GM06990 (cell line): ENCODE measurements around the gene MROH7.

ENCODE experiments used
- DNase-seq: peaks from one replicate; pipeline ENCODE4 v3.0.0-alpha.2; 2011; ENCODE audit not compliant: insufficient read length; ENCODE audit errors: extremely low read depth
- H3K27me3 ChIP-seq: replicated peaks from 2 replicates; pipeline ENCODE4 v1.6.0; 2011; ENCODE audit warnings: low read length; ENCODE audit not compliant: control insufficient read depth, insufficient read depth
- H3K36me3 ChIP-seq: 2 replicates; pipeline ENCODE4 v1.5.1; 2011; ENCODE audit warnings: low read length; ENCODE audit not compliant: control insufficient read depth, insufficient read depth
- H3K4me3 ChIP-seq: replicated peaks from 2 replicates; pipeline ENCODE4 v1.5.1; 2011; ENCODE audit warnings: low read depth, mild to moderate bottlenecking, control low read depth, low read length
- CTCF ChIP-seq: IDR thresholded peaks from 2 replicates; pipeline ENCODE4 v1.5.1; 2011; ENCODE audit warnings: low read length, control low read depth, mild to moderate bottlenecking, inconsistent platforms; ENCODE audit not compliant: insufficient read depth, poor library complexity, severe bottlenecking

The MROH7 gene

GRCh38 chr1:54603241-54603640 is 38.3 kb upstream of the MROH7 start:
- no peak for DNase-seq
- Histone ChIP-seq H3K36me3 (no peaks in the 10 kb centered on the region), H3K27me3 (no peaks in the 10 kb centered on the region; the same call in 1 of the 2 replicates), H3K4me3 (no peak overlapping the region)
- TF ChIP-seq CTCF = no peak

- DNase-seq = no peak
- Histone ChIP-seq H3K4me3 (no peak overlapping the region), H3K27me3 (no peaks in the 10 kb centered on the region; the same call in 1 of the 2 replicates), H3K36me3 (no peaks in the 10 kb centered on the region)
- TF ChIP-seq CTCF = no peak
Measured at GRCh38 chr1:54604051-54604450, 37.5 kb upstream of the MROH7 start.

GRCh38 chr1:54604572-54605370 is 36.8 kb upstream of the MROH7 start:
- no peak for TF ChIP-seq CTCF
- Histone ChIP-seq H3K4me3 (no peak overlapping the region), H3K36me3 (no peaks in the 10 kb centered on the region), H3K27me3 (no peaks in the 10 kb centered on the region; the same call in 1 of the 2 replicates)
- DNase-seq = no peak

- DNase-seq = no peak
- H3K4me3 ChIP-seq = no peak overlapping the region
- no peak for TF ChIP-seq CTCF
- H3K36me3 ChIP-seq = no peaks in the 10 kb centered on the region
- no peaks in the 10 kb centered on the region; the same call in 1 of the 2 replicates for H3K27me3 ChIP-seq
Measured at GRCh38 chr1:54606096-54606989, 35.2 kb upstream of the MROH7 start.

- Histone ChIP-seq H3K4me3 (no peak overlapping the region), H3K36me3 (no peaks in the 10 kb centered on the region), H3K27me3 (no peaks in the 10 kb centered on the region; the same call in 1 of the 2 replicates)
- TF ChIP-seq CTCF = no peak
- DNase-seq = no peak
Measured at GRCh38 chr1:54606990-54607325, 34.6 kb upstream of the MROH7 start.
